GM18868 (cell line): Measurements from ENCODE around the gene TMEM43.
"Not testable (repeated sequence)": the region's sequence is repeated elsewhere in the genome, so short reads cannot be mapped to it uniquely, and the experiment has no call there.

Source experiments
- ATAC-seq: cut with Tn5 transposase; IDR thresholded peaks from one replicate; pipeline ENCODE4 v1.9.1; 2021; ENCODE audit warnings: mild to moderate bottlenecking, moderate library complexity; ENCODE audit not compliant: unreplicated experiment

Gene TMEM43

GRCh38 chr3:14124615-14125192 lies at the start of gene TMEM43, which contains the start of gene CHCHD4:
TMEM43 (plus strand) TSS chr3:14125052; CDS start chr3:14125194, 142 bp downstream.
CHCHD4 (minus strand) TSS chr3:14124870; CDS start chr3:14124676, 194 bp downstream.
- peak; percentile 85 for ATAC-seq

- ATAC-seq = not testable (repeated sequence)
These were observed 49.6 kb upstream of the TMEM43 start for GRCh38 chr3:14075233-14075632.

GRCh38 chr3:14077310-14077709 lies 47.5 kb upstream of the TMEM43 start:
- ATAC-seq = no peak

GRCh38 chr3:14082108-14082657 lies 42.7 kb upstream of the TMEM43 start:
- peak; percentile 59 for ATAC-seq

GRCh38 chr3:14087461-14087860 lies 37.4 kb upstream of the TMEM43 start:
- ATAC-seq = not testable (repeated sequence)

- not testable (repeated sequence) for ATAC-seq
These were observed 32.9 kb upstream of the TMEM43 start for GRCh38 chr3:14091959-14092358.

- ATAC-seq = no peak
These were observed 32.4 kb upstream of the TMEM43 start for GRCh38 chr3:14092464-14092863.

GRCh38 chr3:14093831-14094230 lies 31.0 kb upstream of the TMEM43 start:
- ATAC-seq = no peak

- no peak for ATAC-seq
These were observed 28.1 kb upstream of the TMEM43 start for GRCh38 chr3:14096742-14097141.

GRCh38 chr3:14097616-14098391 lies 27.0 kb upstream of the TMEM43 start:
- ATAC-seq = no peak

GRCh38 chr3:14109821-14110220 lies 15.0 kb upstream of the TMEM43 start:
- not testable (repeated sequence) for ATAC-seq

GRCh38 chr3:14110699-14111098 lies 14.2 kb upstream of the TMEM43 start:
- no peak for ATAC-seq

- no peak for ATAC-seq
These were observed 10.8 kb upstream of the TMEM43 start for GRCh38 chr3:14113965-14114635.

- ATAC-seq = no peak
These were observed 7.1 kb upstream of the TMEM43 start for GRCh38 chr3:14117468-14118399.

- ATAC-seq = no peak
These were observed 6.2 kb upstream of the TMEM43 start for GRCh38 chr3:14118400-14119381.

- ATAC-seq = no peak
These were observed 5.2 kb upstream of the TMEM43 start for GRCh38 chr3:14119651-14120050.

- ATAC-seq = no peak
These were observed 4.5 kb upstream of the TMEM43 start for GRCh38 chr3:14120111-14120920.

GRCh38 chr3:14120921-14121448 lies 3.9 kb upstream of the TMEM43 start:
- not testable (repeated sequence) for ATAC-seq
